Uterus (tissue), 4 donors: ENCODE measurements around the gene HEXIM1. TPM values are rescaled to one million over a fixed set of nuclear protein-coding genes. Genes with fewer than 3 reads are reported as not detected.

Source experiments
- DNase-seq, 2 donors: peaks; one replicate each; pipeline ENCODE4 v3.0.0-alpha.2; 2019 to 2020
- H3K27ac ChIP-seq, 2 donors: fragments of 200-600 bp; sonication (generic); 1 replicate in 1 of 2; 2 replicates in 1 of 2; pipeline ENCODE4 v1.5.1; 2016 to 2018
- H3K27me3 ChIP-seq, 2 donors: fragments of 200-600 bp; sonication (generic); one replicate each; pipeline ENCODE4 v1.5.1; 2018 to 2019; ENCODE audit warnings: control low read depth in 1 of 2
- H3K36me3 ChIP-seq, 2 donors: fragments of 200-600 bp; sonication (generic); one replicate each; pipeline ENCODE4 v1.5.1; 2019; ENCODE audit warnings: control low read depth in 1 of 2
- H3K4me1 ChIP-seq, 2 donors: fragments of 200-600 bp; sonication (generic); one replicate each; pipeline ENCODE4 v1.5.1; 2018 to 2019; ENCODE audit warnings: control low read depth in 1 of 2
- H3K4me3 ChIP-seq, 2 donors: fragments of 200-600 bp; sonication (generic); 1 replicate in 1 of 2; 2 replicates in 1 of 2; pipeline ENCODE4 v1.5.1; 2018 to 2019; ENCODE audit warnings: mild to moderate bottlenecking in 1 of 2
- H3K9me3 ChIP-seq, 2 donors: fragments of 200-600 bp; sonication (generic); one replicate each; pipeline ENCODE4 v1.5.1; 2019; ENCODE audit warnings: control low read depth in 1 of 2
- CTCF ChIP-seq, 4 experiments: fragments of 200-600 bp in 2 of 4; fragments of 450-650 bp in 2 of 4; sonication (generic) in 2 of 4; IDR thresholded peaks; one replicate each; pipeline ENCODE4 v1.5.1; 2016 to 2019; ENCODE audit warnings: antibody characterized with exemption in 4 of 4, mild to moderate bottlenecking in 2 of 4, moderate library complexity in 1 of 4
- POLR2A ChIP-seq, 2 donors: fragments of 450-650 bp; IDR thresholded peaks; one replicate each; pipeline ENCODE4 v1.6.1; 2016; ENCODE audit warnings: antibody characterized with exemption in 2 of 2, mild to moderate bottlenecking in 1 of 2, moderate library complexity in 1 of 2
- intact Hi-C: fragments of 100-400 bp; cut with DNase I; formaldehyde crosslinking; loops from one replicate; pipeline ENCODE4 v1.15.1; 2023; ENCODE audit warnings: low total_unique reads
- total RNA-seq, 4 donors: library from RNA; depleted of rRNA in 3 of 4; stranded (reverse); fragments of >200 nt in 3 of 4; gene quantifications; one replicate each; pipeline versions ENCODE4 v1.1.0 to v1.2.4, GENCODE V29; 2014 to 2023
- donor health status: DM: yes; HTN: yes; CAD: no.

HEXIM1 gene
- total RNA-seq, 4 donors from 2014 or later, result 23.8 to 60.6 (median 26.7) TPM

GRCh38 chr17:45127207-45127547 lies 21.1 kb upstream of the HEXIM1 start:
- intact Hi-C loops, result no loop called here
- H3K4me3 ChIP-seq, result no peak overlapping the region
- no peak for DNase-seq

GRCh38 chr17:45127548-45128300 lies 20.6 kb upstream of the HEXIM1 start:
- H3K4me3 ChIP-seq, result peak overlapping the region in 1 of 2 donors; percentile 11

More at GRCh38 chr17:45127207-45127547, 21.1 kb upstream of the HEXIM1 start:
- H3K36me3 ChIP-seq, result no peaks in the 10 kb centered on the region
- H3K9me3 ChIP-seq, result no peaks in the 10 kb centered on the region
- H3K27me3 ChIP-seq, result no peaks in the 10 kb centered on the region
- TF ChIP-seq CTCF (IDR thresholded peaks at IDR 0.05), result no peak
- TF ChIP-seq POLR2A (IDR thresholded peaks at IDR 0.05), result no peak
- H3K27ac ChIP-seq, result peak overlapping the region; percentile 81 to 82
- H3K4me1 ChIP-seq, result peaks cover 5 to 30% of the 10 kb centered on the region in 2 donors

GRCh38 chr17:45128331-45128730 lies 19.9 kb upstream of the HEXIM1 start:
- Histone ChIP-seq H3K27ac (peak overlapping the region; percentile 81 to 82), H3K27me3 (no peaks in the 10 kb centered on the region), H3K9me3 (no peaks in the 10 kb centered on the region), H3K4me3 (peak overlapping the region in 1 of 2 donors; percentile 11), H3K4me1 (peaks cover 5 to 30% of the 10 kb centered on the region in 2 donors), H3K36me3 (no peaks in the 10 kb centered on the region)
- DNase-seq, result no peak
- TF ChIP-seq CTCF (IDR thresholded peaks at IDR 0.05) (no peak), POLR2A (IDR thresholded peaks at IDR 0.05) (no peak)
- intact Hi-C loops, result no loop called here

More at GRCh38 chr17:45127548-45128300, 20.6 kb upstream of the HEXIM1 start:
- H3K9me3 ChIP-seq, result no peaks in the 10 kb centered on the region
- H3K4me1 ChIP-seq, result peaks cover 5 to 30% of the 10 kb centered on the region in 2 donors
- intact Hi-C loops, result no loop called here
- peak overlapping the region; percentile 81 to 82 for H3K27ac ChIP-seq
- H3K27me3 ChIP-seq, result no peaks in the 10 kb centered on the region
- DNase-seq, result peak; percentile 67 to 72
- TF ChIP-seq POLR2A (IDR thresholded peaks at IDR 0.05) (no peak), CTCF (IDR thresholded peaks at IDR 0.05) (no peak)
- no peaks in the 10 kb centered on the region for H3K36me3 ChIP-seq

GRCh38 chr17:45128989-45129388 lies 19.3 kb upstream of the HEXIM1 start:
- peaks cover 8 to 27% of the 10 kb centered on the region in 2 donors for H3K4me1 ChIP-seq
- TF ChIP-seq CTCF (IDR thresholded peaks at IDR 0.05), result no peak
- TF ChIP-seq POLR2A (IDR thresholded peaks at IDR 0.05), result no peak
- peak overlapping the region; percentile 81 to 82 for H3K27ac ChIP-seq
- H3K36me3 ChIP-seq, result no peaks in the 10 kb centered on the region
- intact Hi-C loops, result no loop called here
- no peak overlapping the region for H3K4me3 ChIP-seq
- DNase-seq, result no peak
- H3K9me3 ChIP-seq, result no peaks in the 10 kb centered on the region
- H3K27me3 ChIP-seq, result no peaks in the 10 kb centered on the region

GRCh38 chr17:45129426-45129939 lies 18.8 kb upstream of the HEXIM1 start:
- Histone ChIP-seq H3K36me3 (no peaks in the 10 kb centered on the region), H3K4me3 (no peak overlapping the region), H3K27ac (peak overlapping the region; percentile 81 to 82), H3K27me3 (no peaks in the 10 kb centered on the region), H3K4me1 (peaks cover 9 to 22% of the 10 kb centered on the region in 2 donors), H3K9me3 (no peaks in the 10 kb centered on the region)
- intact Hi-C loops, result no loop called here
- no peak for TF ChIP-seq POLR2A (IDR thresholded peaks at IDR 0.05)
- no peak for TF ChIP-seq CTCF (IDR thresholded peaks at IDR 0.05)
- no peak for DNase-seq
